CD14-positive monocyte (primary cell): ENCODE results near the gene KRTAP5-6. TPM values are rescaled to one million over a fixed set of nuclear protein-coding genes. Genes with fewer than 3 reads are reported as not detected.
A peak's percentile ranks its signal among the peaks of the same experiment; 100 is the strongest.

ENCODE experiments used
- DNase-seq, 3 donors: peaks; one replicate each; pipeline ENCODE4 v3.0.0-alpha.2; 2011 to 2022
- H2AFZ ChIP-seq: 2 replicates; pipeline ENCODE4 v1.6.0; 2012; ENCODE audit warnings: mild to moderate bottlenecking, low read depth, low read length, inconsistent platforms; ENCODE audit not compliant: insufficient read depth, poor library complexity, severe bottlenecking
- H3K27ac ChIP-seq, 2 donors: 1 replicate in 1 of 2; 2 replicates in 1 of 2; pipeline ENCODE4 v1.5.1; 2012 to 2013; ENCODE audit warnings: low read length in 2 of 2, control low read depth in 1 of 2, inconsistent platforms in 1 of 2, low read depth in 1 of 2, mild to moderate bottlenecking in 1 of 2
- H3K27me3 ChIP-seq, 2 donors: one replicate each; pipeline versions ENCODE4 v1.6.0 to v1.6.1; 2011 to 2013; ENCODE audit warnings: low read length in 2 of 2; ENCODE audit not compliant: control insufficient read depth in 2 of 2, insufficient read depth in 2 of 2
- H3K36me3 ChIP-seq, 2 donors: replicated peaks in 1 of 2; 1 replicate in 1 of 2; 2 replicates in 1 of 2; pipeline versions ENCODE4 v1.5.1 to v1.6.1; 2012 to 2013; ENCODE audit warnings: low read length in 2 of 2, control low read depth in 1 of 2, inconsistent platforms in 1 of 2, mild to moderate bottlenecking in 1 of 2; ENCODE audit not compliant: insufficient read depth in 2 of 2, control insufficient read depth in 1 of 2
- H3K4me1 ChIP-seq, 2 donors: 1 replicate in 1 of 2; 2 replicates in 1 of 2; pipeline versions ENCODE4 v1.5.1 to v1.6.1; 2012 to 2013; ENCODE audit warnings: low read length in 2 of 2, control low read depth in 1 of 2, inconsistent platforms in 1 of 2, mild to moderate bottlenecking in 1 of 2, moderate library complexity in 1 of 2; ENCODE audit not compliant: insufficient read depth in 2 of 2, control insufficient read depth in 1 of 2
- H3K4me2 ChIP-seq: replicated peaks from 2 replicates; pipeline ENCODE3; 2012; ENCODE audit warnings: low read length, moderate library complexity, mild to moderate bottlenecking; ENCODE audit not compliant: poor library complexity, severe bottlenecking; ENCODE audit errors: extremely low read depth
- H3K4me3 ChIP-seq, 3 experiments: fragments of 200-600 bp in 1 of 3; sonication (generic) in 1 of 3; replicated peaks in 1 of 3; 1 replicate in 2 of 3; 2 replicates in 1 of 3; pipeline ENCODE4 v1.5.1; 2011 to 2013; ENCODE audit warnings: low read length in 3 of 3, mild to moderate bottlenecking in 3 of 3, control low read depth in 2 of 3, low read depth in 2 of 3, inconsistent platforms in 1 of 3, moderate library complexity in 1 of 3
- H3K79me2 ChIP-seq: 2 replicates; pipeline ENCODE4 v1.6.0; 2012; ENCODE audit warnings: mild to moderate bottlenecking, control low read depth, inconsistent platforms, low read length, moderate library complexity; ENCODE audit not compliant: insufficient read depth
- H3K9ac ChIP-seq: 2 replicates; pipeline ENCODE4 v1.6.0; 2017; ENCODE audit warnings: low read length, mild to moderate bottlenecking; ENCODE audit not compliant: insufficient read depth, poor library complexity, severe bottlenecking
- H3K9me3 ChIP-seq, 2 donors: replicated peaks in 1 of 2; 1 replicate in 1 of 2; 2 replicates in 1 of 2; pipeline versions ENCODE4 v1.5.1 to v1.6.1; 2012 to 2013; ENCODE audit warnings: low read length in 2 of 2, control low read depth in 1 of 2; ENCODE audit not compliant: control insufficient read depth in 1 of 2, insufficient read depth in 1 of 2
- H4K20me1 ChIP-seq: 2 replicates; pipeline ENCODE4 v1.6.0; 2012; ENCODE audit warnings: mild to moderate bottlenecking, low read length, control low read depth, moderate library complexity; ENCODE audit not compliant: insufficient read depth
- H3K27ac Mint-ChIP-seq, 7 donors: one replicate each; pipeline ENCODE4 v1.8.0; 2020; ENCODE audit warnings: mild to moderate bottlenecking in 7 of 7, mixed read lengths in 7 of 7, moderate library complexity in 6 of 7, inconsistent platforms in 2 of 7
- H3K27me3 Mint-ChIP-seq, 3 donors: one replicate each; pipeline ENCODE4 v1.8.0; 2021 to 2022; ENCODE audit warnings: low read depth in 3 of 3, mild to moderate bottlenecking in 3 of 3, mixed read lengths in 3 of 3, moderate library complexity in 3 of 3, inconsistent platforms in 1 of 3
- H3K36me3 Mint-ChIP-seq, 2 donors: one replicate each; pipeline ENCODE4 v1.8.0; 2020; ENCODE audit warnings: mixed read lengths in 2 of 2, inconsistent platforms in 1 of 2, mild to moderate bottlenecking in 1 of 2
- H3K4me1 Mint-ChIP-seq: one replicate; pipeline ENCODE4 v1.8.0; 2020; ENCODE audit warnings: mild to moderate bottlenecking, mixed read lengths
- H3K4me3 Mint-ChIP-seq, 2 donors: one replicate each; pipeline ENCODE4 v1.8.0; 2020; ENCODE audit warnings: mild to moderate bottlenecking in 2 of 2, mixed read lengths in 2 of 2, moderate library complexity in 1 of 2
- H3K9me3 Mint-ChIP-seq, 7 donors: one replicate each; pipeline ENCODE4 v1.8.0; 2020 to 2022; ENCODE audit warnings: mixed read lengths in 7 of 7, mild to moderate bottlenecking in 6 of 7, moderate library complexity in 6 of 7, inconsistent platforms in 2 of 7
- CTCF ChIP-seq: fragments of 200-600 bp; IDR thresholded peaks from one replicate; pipeline ENCODE4 v1.8.0; 2022; ENCODE audit warnings: antibody characterized with exemption, mild to moderate bottlenecking
- WGBS: methylation state at CpG from one replicate; pipeline ENCODE4 v1.1.5; 2013; ENCODE audit warnings: missing lambda C conversion rate; ENCODE audit not compliant: insufficient coverage; 5-methylcytosine and 5-hydroxymethylcytosine counted together
- intact Hi-C, 2 donors: fragments of 100-400 bp; cut with micrococcal nuclease; formaldehyde crosslinking; loops; one replicate each; pipeline versions ENCODE4 v1.15.0 to v1.15.1; 2023
- polyA plus RNA-seq, 3 donors: library from polyadenylated mRNA; depleted of rRNA in 1 of 3; unstranded in 2 of 3; stranded (reverse) in 1 of 3; fragments of 300-500 nt in 2 of 3; fragments of >200 nt in 1 of 3; fragmentation: Illumina TruSeq in 2 of 3; gene quantifications; 1 replicate in 2 of 3; 2 replicates in 1 of 3; pipeline ENCODE4 v1.2.3, GENCODE V29; 2012 to 2021

KRTAP5-6 gene
- polyA plus RNA-seq, 3 donors = not detected

GRCh38 chr11:1746511-1746931 lies 49.5 kb downstream of the KRTAP5-6 start:
- H3K27ac ChIP-seq = peak overlapping the region in 1 of 2 donors; percentile 9
- Mint-ChIP-seq H3K36me3 (peaks cover 7 to 14% of the 10 kb centered on the region in 2 donors), H3K4me3 (peak overlapping the region in 1 of 2 donors; percentile 69), H3K27me3 (peaks cover 29 to 50% (median 44%) of the 10 kb centered on the region in 3 donors), H3K9me3 (peaks cover 0 to 9% (median 3%) of the 10 kb centered on the region in 7 donors), H3K4me1 (peaks cover 37% of the 10 kb centered on the region), H3K27ac (peak overlapping the region in 4 of 7 donors; percentile 4 to 74 (median 47))
- peaks cover 7 to 53% of the 10 kb centered on the region in 2 donors for H3K27me3 ChIP-seq
- H3K4me1 ChIP-seq = peaks cover 29 to 58% of the 10 kb centered on the region in 2 donors
- peaks cover 50% of the 10 kb centered on the region for H4K20me1 ChIP-seq
- H3K9ac ChIP-seq = no peak overlapping the region
- peak; percentile 56 to 76 (median 66) for DNase-seq
- no peaks in the 10 kb centered on the region for H3K9me3 ChIP-seq
- peak overlapping the region; percentile 13 for H3K4me2 ChIP-seq
- no peak for TF ChIP-seq CTCF
- no peaks in the 10 kb centered on the region for H3K79me2 ChIP-seq
- no peaks in the 10 kb centered on the region for H3K36me3 ChIP-seq
- no peak overlapping the region for H2AFZ ChIP-seq
- intact Hi-C loops = loop anchor here in 1 of 2 donors (5.0 kb wide), 1 partner anchor 41 kb away; no protein-coding TSS in a partner anchor
- WGBS = 60% methylated on average over 10 of the region's 22 CpGs
- no peak overlapping the region for H3K4me3 ChIP-seq

- H3K36me3 Mint-ChIP-seq = peaks cover 13 to 14% of the 10 kb centered on the region in 2 donors
- H3K27me3 Mint-ChIP-seq = peaks cover 29 to 50% (median 44%) of the 10 kb centered on the region in 3 donors
- peak overlapping the region; percentile 34 to 69 for H3K4me3 Mint-ChIP-seq
- DNase-seq = no peak
- TF ChIP-seq CTCF = no peak
- peak overlapping the region; percentile 13 for H3K4me2 ChIP-seq
- no peaks in the 10 kb centered on the region for H3K79me2 ChIP-seq
- no peak overlapping the region for H3K27ac ChIP-seq
- H2AFZ ChIP-seq = no peak overlapping the region
- peaks cover 7 to 48% of the 10 kb centered on the region in 2 donors for H3K27me3 ChIP-seq
- H3K4me1 ChIP-seq = peaks cover 33 to 64% of the 10 kb centered on the region in 2 donors
- H3K4me3 ChIP-seq = no peak overlapping the region
- H4K20me1 ChIP-seq = peaks cover 56% of the 10 kb centered on the region
- intact Hi-C loops = loop anchor here in 1 of 2 donors (5.0 kb wide), 1 partner anchor 40 kb away; no protein-coding TSS in a partner anchor
- H3K36me3 ChIP-seq = peaks cover 5 to 6% of the 10 kb centered on the region in 2 donors
- WGBS = 100% methylated on average over 12 of the region's 21 CpGs
- no peak overlapping the region for H3K9ac ChIP-seq
- peaks cover 41% of the 10 kb centered on the region for H3K4me1 Mint-ChIP-seq
- H3K9me3 Mint-ChIP-seq = peaks cover 0 to 9% (median 3%) of the 10 kb centered on the region in 7 donors
- H3K9me3 ChIP-seq = no peaks in the 10 kb centered on the region
- H3K27ac Mint-ChIP-seq = peak overlapping the region in 3 of 7 donors; percentile 4 to 52 (median 42)
These were observed 50.2 kb downstream of the KRTAP5-6 start for GRCh38 chr11:1746956-1747752.

Other genes with a start within 250 kb of the KRTAP5-6 start
- 10 to 100 TPM; 22.1 to 44.1 (median 22.5) TPM for gene MOB2, start 210.4 kb upstream of the KRTAP5-6 start, polyA plus RNA-seq
- gene DUSP8, start 124.9 kb upstream of the KRTAP5-6 start, polyA plus RNA-seq = under 1 TPM in 1 of 3 donors, not detected in 2; 0.61 TPM
- gene KRTAP5-1, start 111.9 kb upstream of the KRTAP5-6 start, polyA plus RNA-seq = not detected
- not detected for gene KRTAP5-2, start 98.9 kb upstream of the KRTAP5-6 start, polyA plus RNA-seq
- gene KRTAP5-3, start 88.7 kb upstream of the KRTAP5-6 start, polyA plus RNA-seq = not detected
- not detected for gene KRTAP5-4, start 75.1 kb upstream of the KRTAP5-6 start, polyA plus RNA-seq
- not detected for gene KRTAP5-5, start 67.4 kb upstream of the KRTAP5-6 start, polyA plus RNA-seq
- 1 to 10 TPM in 1 of 3 donors, not detected in 2; 2.4 TPM for gene IFITM10, start 53.4 kb downstream of the KRTAP5-6 start, polyA plus RNA-seq
- 1,000 to 10,000 TPM in 1 of 3 donors, 100 to 1,000 TPM in 2; 835 to 1,372 (median 855) TPM for gene CTSD, start 66.7 kb downstream of the KRTAP5-6 start, polyA plus RNA-seq
- gene SYT8, start 137.8 kb downstream of the KRTAP5-6 start, polyA plus RNA-seq = not detected
- 10 to 100 TPM; 11.4 to 45.8 (median 11.7) TPM for gene TNNI2, start 141.8 kb downstream of the KRTAP5-6 start, polyA plus RNA-seq
- gene LSP1, start 155.9 kb downstream of the KRTAP5-6 start, polyA plus RNA-seq = 100 to 1,000 TPM; 387 to 646 (median 542) TPM
- gene PRR33, start 194.7 kb downstream of the KRTAP5-6 start, polyA plus RNA-seq = not detected
- gene TNNT3, start 222.5 kb downstream of the KRTAP5-6 start, polyA plus RNA-seq = 1 to 10 TPM in 1 of 3 donors, not detected in 2; 1.4 TPM